ENCODE measurements around the gene IKZF2. TPM values are rescaled to one million over a fixed set of nuclear protein-coding genes. Genes with fewer than 3 reads are reported as not detected.

The IKZF2 gene
- total RNA-seq, 1 experiment from 2014 or later: 0.44 TPM

- Histone ChIP-seq H3K4me1 (ENCODE audit: control insufficient read depth, insufficient read depth, low read length) (no peaks in the 10 kb centered on the region), H3K4me3 (ENCODE audit: low read depth in 2 of 2, low read length in 2 of 2) (no peak overlapping the region), H3K27ac (ENCODE audit: low read length) (no peak overlapping the region), H3K36me3 (ENCODE audit: control insufficient read depth, insufficient read depth, low read length) (no peaks in the 10 kb centered on the region), H3K9me3 (ENCODE audit: control insufficient read depth, insufficient read depth, low read depth, low read length) (no peaks in the 10 kb centered on the region), H3K27me3 (ENCODE audit: control insufficient read depth, insufficient read depth, low read length) (no peaks in the 10 kb centered on the region)
- in situ Hi-C loops (cut with HindIII; ENCODE audit: low pct_unique_long_range_greater_than_20kb, low sequenced_read_pairs) (no loop called here), intact Hi-C loops (cut with micrococcal nuclease; ENCODE audit: unreplicated experiment) (no loop called here)
- POLR2A ChIA-PET: no interaction called here
- ATAC-seq (no peak), DNase-seq (ENCODE audit: low read depth, low spot score) (no peak)
- BruUV-seq (replicated peaks): no TSS peak
- TF ChIP-seq REST (IDR thresholded peaks at IDR 0.05; ENCODE audit: insufficient read depth in 1 of 2, low read depth in 2 of 2, low read length in 1 of 2): no peak
- no peak for TF ChIP-seq SIN3A (IDR thresholded peaks at IDR 0.05; ENCODE audit: borderline replicate concordance, insufficient read depth, low read depth, low read length)
- no peak for TF ChIP-seq TCF7L2 (IDR thresholded peaks at IDR 0.05; ENCODE audit: low read depth, low read length)
- no peak for TF ChIP-seq CTCF (IDR thresholded peaks at IDR 0.05)
- CTCF ChIA-PET: no interaction called here
Measured at GRCh38 chr2:213013979-213014378, 137.4 kb downstream of the IKZF2 start.

- CTCF ChIA-PET: no interaction called here
- no peak overlapping the region for H3K4me3 ChIP-seq (ENCODE audit: low read depth in 2 of 2, low read length in 2 of 2)
- H3K36me3 ChIP-seq (ENCODE audit: control insufficient read depth, insufficient read depth, low read length): no peaks in the 10 kb centered on the region
- ATAC-seq: no peak
- intact Hi-C loops (cut with micrococcal nuclease; ENCODE audit: unreplicated experiment) (no loop called here), in situ Hi-C loops (cut with HindIII; ENCODE audit: low pct_unique_long_range_greater_than_20kb, low sequenced_read_pairs) (no loop called here)
- H3K4me1 ChIP-seq (ENCODE audit: control insufficient read depth, insufficient read depth, low read length): no peaks in the 10 kb centered on the region
- no peak overlapping the region for H3K27ac ChIP-seq (ENCODE audit: low read length)
- BruUV-seq (replicated peaks): no TSS peak
- TF ChIP-seq SIN3A (IDR thresholded peaks at IDR 0.05; ENCODE audit: borderline replicate concordance, insufficient read depth, low read depth, low read length) (no peak), POLR2AphosphoS5 (IDR thresholded peaks at IDR 0.05; ENCODE audit: low read depth, low read length) (no peak), CTCF (IDR thresholded peaks at IDR 0.05) (no peak), TCF7L2 (IDR thresholded peaks at IDR 0.05; ENCODE audit: low read depth, low read length) (no peak), REST (IDR thresholded peaks at IDR 0.05; ENCODE audit: insufficient read depth in 1 of 2, low read depth in 2 of 2, low read length in 1 of 2) (no peak)
- DNase-seq (ENCODE audit: low read depth, low spot score): no peak
- H3K27me3 ChIP-seq (ENCODE audit: control insufficient read depth, insufficient read depth, low read length): no peaks in the 10 kb centered on the region
- H3K9me3 ChIP-seq (ENCODE audit: control insufficient read depth, insufficient read depth, low read depth, low read length): no peaks in the 10 kb centered on the region
- POLR2A ChIA-PET: no interaction called here
Measured at GRCh38 chr2:213011505-213011904, 139.9 kb downstream of the IKZF2 start.
